ENCODE measurements around the gene VWDE. TPM values are rescaled to one million over a fixed set of nuclear protein-coding genes. Genes with fewer than 3 reads are reported as not detected.
"Not testable (repeated sequence)": the region's sequence is repeated elsewhere in the genome, so short reads cannot be mapped to it uniquely, and the experiment has no call there.

The VWDE gene
- 1 to 10 TPM in 1 of 2 experiments, under 1 TPM in 1; 0.84 to 1.6 TPM for total RNA-seq

GRCh38 chr7:12403287-12404181 lies at the start of gene VWDE:
TSS of gene VWDE (minus strand) at chr7:12403865. CDS start at chr7:12403716, 149 bp downstream.
- POLR2A ChIA-PET, result no interaction called here

GRCh38 chr7:12453136-12453535 lies 49.5 kb upstream of the VWDE start:
- CTCF ChIA-PET, POLR2A ChIA-PET: not testable (repeated sequence)

More at GRCh38 chr7:12403287-12404181, at the start of gene VWDE:
- CTCF ChIA-PET, result no interaction called here

DNA sequence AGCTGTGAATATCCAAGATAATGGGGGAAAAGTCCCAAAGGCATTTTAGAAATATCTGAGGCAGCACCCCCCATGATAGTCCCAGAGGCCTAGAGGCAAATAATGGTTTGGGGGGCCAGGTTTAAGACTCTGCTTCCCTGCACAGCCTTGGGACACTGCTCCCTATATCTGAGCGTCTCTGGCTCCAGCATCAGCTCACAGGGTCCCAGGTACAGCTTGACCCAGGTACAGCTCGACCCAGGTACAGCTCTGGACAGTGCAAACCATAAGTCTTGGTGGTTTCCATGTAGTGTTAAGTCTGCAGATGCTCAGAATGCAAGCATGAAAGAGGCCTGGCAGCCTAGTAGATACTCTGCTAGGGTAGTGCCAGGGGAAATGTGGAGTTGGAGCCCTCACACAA lies 47.0 kb upstream of the VWDE start:
- ChIA-PET CTCF (no interaction called here), POLR2A (no interaction called here)

GRCh38 chr7:12444785-12445184 lies 41.1 kb upstream of the VWDE start:
- ChIA-PET POLR2A (no interaction called here), CTCF (no interaction called here)

DNA sequence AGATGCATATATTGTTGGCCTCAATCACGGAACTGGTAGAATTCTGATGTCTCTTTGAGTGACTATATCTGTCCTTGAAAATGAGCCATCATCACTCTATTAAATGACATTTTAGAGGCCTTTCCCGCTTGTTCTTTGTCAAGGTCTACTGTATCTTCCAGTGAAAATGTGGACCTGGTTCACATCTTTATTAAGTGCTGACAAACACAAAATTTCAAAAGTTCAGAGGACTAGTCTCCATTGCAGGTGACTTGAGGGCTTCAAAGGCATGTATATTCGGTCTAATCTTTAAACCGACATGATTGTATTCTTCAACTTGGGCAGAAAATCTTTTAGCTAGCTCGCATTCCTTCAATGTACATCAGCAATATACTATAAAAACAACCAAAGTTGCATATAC lies 36.6 kb upstream of the VWDE start:
- CTCF ChIA-PET, result no interaction called here

DNA sequence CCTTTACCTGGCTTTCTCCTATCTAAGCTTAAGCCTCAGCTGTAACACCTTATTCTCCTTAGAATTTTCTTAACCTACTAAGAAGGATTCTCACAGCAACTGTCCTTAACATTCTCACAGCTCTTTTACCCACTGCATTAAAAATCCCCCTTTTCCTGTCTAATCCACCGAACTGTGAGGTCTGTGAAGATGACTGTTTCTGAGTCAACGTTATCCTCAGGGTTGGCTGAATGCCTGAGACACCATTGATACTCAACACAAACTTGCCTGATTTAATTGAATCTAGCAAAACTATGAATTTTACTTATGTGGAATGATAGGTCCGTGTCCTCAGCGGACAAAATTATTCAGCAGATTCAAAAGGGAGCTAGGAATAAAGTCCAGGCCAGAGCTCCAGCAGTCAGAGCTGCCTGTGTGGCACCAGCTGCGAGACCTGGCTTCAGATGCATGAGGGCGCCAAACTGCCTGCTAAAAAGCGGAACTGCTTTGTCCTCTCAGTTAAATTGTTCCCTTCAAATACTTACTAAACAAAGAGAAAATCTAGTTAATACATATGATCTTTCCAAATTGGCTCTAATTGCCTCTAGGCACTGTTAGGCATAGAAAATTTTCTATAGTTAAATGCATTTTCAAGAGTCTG lies 33.4 kb upstream of the VWDE start:
- ChIA-PET CTCF (no interaction called here), POLR2A (no interaction called here)

More for the DNA sequence above, 36.6 kb upstream of the VWDE start:
- POLR2A ChIA-PET, result no interaction called here

GRCh38 chr7:12436126-12436525 lies 32.5 kb upstream of the VWDE start:
- ChIA-PET CTCF (no interaction called here), POLR2A (no interaction called here)

- POLR2A ChIA-PET, result no interaction called here
- CTCF ChIA-PET, result no interaction called here
These were observed 30.5 kb upstream of the VWDE start for GRCh38 chr7:12434012-12434642.

- CTCF ChIA-PET, result no interaction called here
- POLR2A ChIA-PET, result no interaction called here
These were observed 28.4 kb upstream of the VWDE start for GRCh38 chr7:12431886-12432556.

GRCh38 chr7:12425311-12425710 lies 21.6 kb upstream of the VWDE start:
- POLR2A ChIA-PET, result no interaction called here
- CTCF ChIA-PET, result no interaction called here

DNA sequence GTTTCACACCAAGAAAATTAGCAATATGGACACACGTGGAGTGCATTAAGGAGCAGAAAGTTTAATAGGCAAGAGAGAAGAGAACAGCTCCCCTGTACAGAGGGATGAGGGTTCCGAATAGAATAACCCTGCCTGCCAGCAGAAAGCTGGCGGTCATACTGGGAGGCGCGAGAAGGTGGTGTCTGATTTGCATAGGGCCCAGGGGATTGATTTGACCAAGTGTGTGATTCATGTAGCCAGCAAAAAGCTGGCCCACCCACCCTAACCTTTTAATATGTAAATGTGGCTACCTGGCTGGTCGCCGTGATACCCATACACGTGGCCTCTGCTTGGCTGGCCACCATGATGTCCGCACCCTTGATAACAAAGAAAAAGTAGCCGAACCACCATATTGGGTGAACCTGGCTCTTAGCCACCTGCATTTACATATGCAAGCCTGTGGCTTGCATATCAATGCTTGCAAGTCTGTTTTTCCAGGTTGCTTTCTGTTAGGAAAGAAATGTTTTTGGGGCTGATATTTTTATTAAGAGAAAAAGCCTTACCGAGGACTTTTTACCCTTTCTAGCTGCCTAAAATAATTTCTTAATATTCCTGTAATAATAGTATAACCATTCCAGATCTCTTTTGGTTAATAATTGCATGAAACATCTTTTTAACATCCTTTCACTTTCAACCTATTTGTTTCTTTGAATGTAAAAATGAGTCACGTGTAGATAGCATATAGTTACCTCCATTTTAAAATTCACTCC lies 20.5 kb upstream of the VWDE start:
- CTCF ChIA-PET, result no interaction called here
- POLR2A ChIA-PET, result no interaction called here

GRCh38 chr7:12423355-12423996 lies 19.8 kb upstream of the VWDE start:
- ChIA-PET CTCF (no interaction called here), POLR2A (no interaction called here)

GRCh38 chr7:12422554-12423320 lies 19.1 kb upstream of the VWDE start:
- POLR2A ChIA-PET, result no interaction called here
- CTCF ChIA-PET, result no interaction called here

- CTCF ChIA-PET, result no interaction called here
- POLR2A ChIA-PET, result no interaction called here
These were observed 14.8 kb upstream of the VWDE start for GRCh38 chr7:12418452-12418851.

GRCh38 chr7:12415072-12415471 lies 11.4 kb upstream of the VWDE start:
- CTCF ChIA-PET, result no interaction called here
- POLR2A ChIA-PET, result no interaction called here

- POLR2A ChIA-PET, result no interaction called here
These were observed 8.7 kb upstream of the VWDE start for GRCh38 chr7:12412407-12412806.

DNA sequence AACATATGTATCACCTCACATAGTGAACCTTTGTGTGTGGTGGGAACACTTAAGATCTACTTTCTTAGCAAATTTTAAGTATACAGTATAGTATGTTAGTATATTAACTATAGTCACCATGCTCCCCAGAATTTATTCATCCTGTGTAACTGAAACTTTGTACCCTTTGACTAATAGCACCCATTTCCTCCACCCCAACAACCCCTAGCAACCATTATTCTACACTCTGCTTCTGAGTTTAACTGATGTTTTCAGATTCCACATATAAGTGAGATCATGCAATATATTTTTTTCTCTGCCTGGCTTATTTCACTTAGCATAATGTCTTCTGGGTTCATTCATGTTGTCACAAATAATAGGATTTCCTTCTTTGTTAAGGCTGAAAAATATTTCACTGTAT lies 6.9 kb upstream of the VWDE start:
- POLR2A ChIA-PET, result no interaction called here
- CTCF ChIA-PET, result no interaction called here

More at GRCh38 chr7:12412407-12412806, 8.7 kb upstream of the VWDE start:
- CTCF ChIA-PET, result no interaction called here

DNA sequence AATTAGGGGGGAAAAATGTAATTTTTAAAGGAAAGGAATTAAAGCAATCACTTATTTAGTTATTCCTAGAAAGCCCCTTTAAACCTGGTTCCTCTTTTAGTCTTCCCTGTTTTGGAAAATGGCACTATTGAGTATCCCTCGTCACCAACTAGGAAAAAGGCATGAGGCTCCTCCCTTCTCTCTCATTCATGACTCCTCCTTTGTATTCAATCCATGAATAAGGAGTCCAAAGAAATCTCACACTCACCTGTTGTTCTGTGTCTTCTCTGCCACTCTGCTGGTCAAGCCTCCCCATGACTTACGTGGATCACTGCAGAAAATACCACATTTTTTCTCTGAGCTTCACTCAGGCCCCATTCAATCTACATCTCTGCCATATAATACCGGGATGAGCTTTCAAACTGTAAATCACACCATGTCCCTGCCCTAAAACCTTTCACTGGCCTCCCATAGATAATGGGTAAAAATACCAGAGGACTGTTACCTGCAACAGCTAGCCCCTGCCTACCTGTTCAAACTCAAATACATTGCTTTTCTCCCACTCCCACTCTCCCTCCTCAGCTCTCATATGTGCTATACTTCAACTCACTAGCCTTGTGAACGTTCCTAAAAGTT lies 5.5 kb upstream of the VWDE start:
- ChIA-PET CTCF (no interaction called here), POLR2A (no interaction called here)

All from activated CD8-positive, alpha-beta memory T cell treated with anti-CD3 and anti-CD28 coated beads for 36 hours (primary cell).